SK-N-SH (cell line): ENCODE results near the gene HK1. TPM values are rescaled to one million over a fixed set of nuclear protein-coding genes. Genes with fewer than 3 reads are reported as not detected.

ENCODE experiments used
- CTCF ChIA-PET: fragments of 300-600, 350-600 bp; formaldehyde crosslinking; extraction: SDS; loops from one replicate; lab custom pipeline; 2021; lab: Yijun Ruan, JAX
- POLR2A ChIA-PET: fragments of 350-600 bp; sonication (Branson Sonifier 250); formaldehyde crosslinking; extraction: SDS; loops from one replicate; lab custom pipeline; 2020; ENCODE audit warnings: antibody characterized with exemption, inconsistent platforms; lab: Yijun Ruan, JAX
- DNase-seq: peaks from one replicate; pipeline ENCODE4 v3.0.0; 2012
- H2AFZ ChIP-seq: fragments of 200-600 bp; sonication (generic); 2 replicates; pipeline ENCODE4 v1.8.1; 2016; ENCODE audit warnings: antibody characterized with exemption, mild to moderate bottlenecking, low read depth
- H3F3A ChIP-seq: fragments of 200-600 bp; sonication (generic); replicated peaks from 2 replicates; pipeline ENCODE3; 2016; ENCODE audit warnings: antibody characterized with exemption, mild to moderate bottlenecking; ENCODE audit not compliant: insufficient read depth
- H3K27ac ChIP-seq, 2 experiments: fragments of 200-500 bp in 1 of 2; fragments of 200-600 bp in 1 of 2; sonication (Bioruptor generic) in 1 of 2; sonication (generic), shearing (Covaris generic) in 1 of 2; 2 replicates each; pipeline versions ENCODE4 v1.5.1 to v1.6.1; 2014 to 2016; ENCODE audit warnings: low read depth in 2 of 2, inconsistent platforms in 1 of 2, low read length in 1 of 2, mild to moderate bottlenecking in 1 of 2, mixed read lengths in 1 of 2
- H3K27me3 ChIP-seq: fragments of 200-600 bp; sonication (generic), shearing (Covaris generic); 2 replicates; pipeline ENCODE4 v1.6.1; 2016; ENCODE audit warnings: mixed run types; ENCODE audit not compliant: insufficient read depth
- H3K36me3 ChIP-seq, 2 experiments: fragments of 200-500 bp in 1 of 2; fragments of 200-600 bp in 1 of 2; sonication (Bioruptor generic) in 1 of 2; sonication (generic) in 1 of 2; replicated peaks in 1 of 2; 2 replicates each; pipeline versions ENCODE3 to v1.5.1; 2014 to 2016; ENCODE audit warnings: low read length in 1 of 2, mild to moderate bottlenecking in 1 of 2; ENCODE audit not compliant: insufficient read depth in 2 of 2, control insufficient read depth in 1 of 2
- H3K4me1 ChIP-seq, 2 experiments: fragments of 200-500 bp in 1 of 2; fragments of 200-600 bp in 1 of 2; sonication (Bioruptor generic) in 1 of 2; sonication (generic), shearing (Covaris generic) in 1 of 2; 2 replicates each; pipeline versions ENCODE4 v1.5.1 to v1.6.1; 2014 to 2016; ENCODE audit warnings: low read depth in 1 of 2, low read length in 1 of 2, mixed run types in 1 of 2; ENCODE audit not compliant: insufficient read depth in 2 of 2, control insufficient read depth in 1 of 2
- H3K4me2 ChIP-seq: fragments of 200-600 bp; sonication (generic), shearing (Covaris generic); 2 replicates; pipeline ENCODE4 v1.6.1; 2017; ENCODE audit warnings: mixed run types
- H3K4me3 ChIP-seq, 2 experiments: fragments of 200-500 bp in 1 of 2; fragments of 200-600 bp in 1 of 2; sonication (Bioruptor generic) in 1 of 2; sonication (generic), shearing (Covaris generic) in 1 of 2; 2 replicates each; pipeline versions ENCODE4 v1.5.1 to v1.8.1; 2014 to 2016; ENCODE audit warnings: low read depth in 2 of 2, inconsistent platforms in 1 of 2, low read length in 1 of 2, mild to moderate bottlenecking in 1 of 2, mixed read lengths in 1 of 2, moderate library complexity in 1 of 2
- H3K79me2 ChIP-seq: fragments of 200-600 bp; sonication (generic); 2 replicates; pipeline ENCODE4 v1.8.1; 2017; ENCODE audit warnings: mild to moderate bottlenecking; ENCODE audit not compliant: insufficient read depth
- H3K9ac ChIP-seq: fragments of 200-600 bp; sonication (generic); 2 replicates; pipeline ENCODE4 v1.6.1; 2017; ENCODE audit warnings: mixed run types
- H3K9me2 ChIP-seq: fragments of 200-600 bp; sonication (generic); 2 replicates; pipeline ENCODE4 v1.6.1; 2017; ENCODE audit warnings: mixed run types
- H3K9me3 ChIP-seq: fragments of 200-600 bp; sonication (generic); 2 replicates; pipeline ENCODE4 v1.6.1; 2017; ENCODE audit warnings: mixed run types, mild to moderate bottlenecking, moderate library complexity
- H4K20me1 ChIP-seq: fragments of 200-600 bp; sonication (generic); 2 replicates; pipeline ENCODE4 v1.6.1; 2017; ENCODE audit warnings: mild to moderate bottlenecking, mixed run types; ENCODE audit not compliant: insufficient read depth
- CTCF ChIP-seq: fragments of 200-600 bp; sonication (generic); IDR thresholded peaks from 2 replicates; pipeline ENCODE4 v1.6.1; 2017; ENCODE audit warnings: antibody characterized with exemption, mild to moderate bottlenecking, moderate library complexity
- EP300 ChIP-seq, 2 experiments: IDR thresholded peaks; 2 replicates each; pipeline versions ENCODE4 v1.4.0 to v1.6.1; 2012; ENCODE audit warnings: borderline replicate concordance in 1 of 2, low read depth in 1 of 2, low read length in 1 of 2
- FOSL2 ChIP-seq: IDR thresholded peaks from 2 replicates; pipeline ENCODE4 v1.4.0; 2012; ENCODE audit warnings: low read depth, mild to moderate bottlenecking, moderate library complexity, borderline replicate concordance
- FOXM1 ChIP-seq: IDR thresholded peaks from 2 replicates; pipeline ENCODE4 v1.4.0; 2012; ENCODE audit warnings: low read depth, mild to moderate bottlenecking
- JUND ChIP-seq: IDR thresholded peaks from 2 replicates; pipeline ENCODE4 v1.4.0; 2012
- MAX ChIP-seq: IDR thresholded peaks from 2 replicates; pipeline ENCODE4 v1.4.0; 2012; ENCODE audit warnings: low read depth
- NFIC ChIP-seq: IDR thresholded peaks from 2 replicates; pipeline ENCODE4 v1.4.0; 2012; ENCODE audit warnings: borderline replicate concordance
- PBX3 ChIP-seq: IDR thresholded peaks from 2 replicates; pipeline ENCODE4; 2012
- POLR2AphosphoS5 ChIP-seq: IDR thresholded peaks from 2 replicates; pipeline ENCODE4 v1.6.1; 2012; ENCODE audit warnings: low read depth, low read length
- RAD21 ChIP-seq: IDR thresholded peaks from 2 replicates; pipeline ENCODE4 v1.6.1; 2012; ENCODE audit warnings: mild to moderate bottlenecking, low read length
- REST ChIP-seq: IDR thresholded peaks from 2 replicates; pipeline ENCODE4 v1.6.1; 2012; ENCODE audit warnings: mild to moderate bottlenecking, low read depth, low read length, moderate library complexity
- RXRA ChIP-seq: IDR thresholded peaks from 2 replicates; pipeline ENCODE4 v1.4.0; 2012; ENCODE audit warnings: low read depth, mild to moderate bottlenecking, borderline replicate concordance
- TCF12 ChIP-seq: IDR thresholded peaks from 2 replicates; pipeline ENCODE4 v1.4.0; 2012
- WGBS: methylation state at CpG from one replicate; pipeline ENCODE4 v1.1.6; 2017; ENCODE audit warnings: low lambda C conversion rate; 5-methylcytosine and 5-hydroxymethylcytosine counted together
- polyA plus RNA-seq, 3 experiments: library from polyadenylated mRNA; depleted of rRNA; stranded (reverse); fragments of >200 nt; gene quantifications; 2 replicates each; pipeline ENCODE4 v1.2.3, GENCODE V29; 2012
- TF ChIP-seq, protein P1 (sequence below): fragments of 150-350 bp; IDR thresholded peaks from 2 replicates; pipeline ENCODE4 v1.6.1; 2016; ENCODE audit warnings: mild to moderate bottlenecking, low read depth, low read length

HK1 gene
- polyA plus RNA-seq, 1 of the 3 experiments (the other 2 are of a cell fraction), result 38.7 TPM

GRCh38 chr10:69362471-69362954 lies 84.2 kb downstream of the HK1 start:
- H4K20me1 ChIP-seq, result peaks cover 12% of the 10 kb centered on the region
- peak overlapping the region; percentile 58 to 70 for H3K27ac ChIP-seq
- H3K9me3 ChIP-seq, result no peaks in the 10 kb centered on the region
- H3K79me2 ChIP-seq, result peaks cover 26% of the 10 kb centered on the region; the same call in 1 of the 2 replicates
- peaks cover 10 to 11% of the 10 kb centered on the region in 2 experiments for H3K36me3 ChIP-seq
- no peaks in the 10 kb centered on the region for H3K27me3 ChIP-seq
- CTCF ChIA-PET, result interaction anchor here (1.0 kb wide), 1 partner anchor 30 kb away, joined by 3 read pairs; no protein-coding TSS in a partner anchor
- H3K4me3 ChIP-seq, result no peak overlapping the region
- peak overlapping the region; percentile 45 for H3K4me2 ChIP-seq
- H3K4me1 ChIP-seq, result peaks cover 20 to 29% of the 10 kb centered on the region in 2 experiments
- DNase-seq, result peak; percentile 44
- no peaks in the 10 kb centered on the region for H3K9me2 ChIP-seq
- peaks cover 17% of the 10 kb centered on the region for H3F3A ChIP-seq
- H2AFZ ChIP-seq, result no peak overlapping the region
- POLR2A ChIA-PET, result no interaction called here
- H3K9ac ChIP-seq, result no peak overlapping the region
- TF ChIP-seq JUND (peak; percentile 49; the same call in 1 of the 2 replicates), PBX3 (peak; percentile 58), NFIC (peak; percentile 59), RXRA (no peak), TCF12 (peak; percentile 87), CTCF (no peak), REST (no peak), EP300 (IDR thresholded peaks at IDR 0.05; ENCODE audit: borderline replicate concordance in 1 of 2, low read depth in 1 of 2, low read length in 1 of 2) (peak in 1 of 2 experiments; percentile 61; a peak in 1 of 4 replicates), POLR2AphosphoS5 (peak; percentile 24; the same call in 1 of the 2 replicates), FOXM1 (no peak), FOSL2 (peak; percentile 73; the same call in 1 of the 2 replicates), RAD21 (no peak), MAX (peak; percentile 49)
- TF ChIP-seq, protein P1, sequence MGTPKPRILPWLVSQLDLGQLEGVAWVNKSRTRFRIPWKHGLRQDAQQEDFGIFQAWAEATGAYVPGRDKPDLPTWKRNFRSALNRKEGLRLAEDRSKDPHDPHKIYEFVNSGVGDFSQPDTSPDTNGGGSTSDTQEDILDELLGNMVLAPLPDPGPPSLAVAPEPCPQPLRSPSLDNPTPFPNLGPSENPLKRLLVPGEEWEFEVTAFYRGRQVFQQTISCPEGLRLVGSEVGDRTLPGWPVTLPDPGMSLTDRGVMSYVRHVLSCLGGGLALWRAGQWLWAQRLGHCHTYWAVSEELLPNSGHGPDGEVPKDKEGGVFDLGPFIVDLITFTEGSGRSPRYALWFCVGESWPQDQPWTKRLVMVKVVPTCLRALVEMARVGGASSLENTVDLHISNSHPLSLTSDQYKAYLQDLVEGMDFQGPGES, result no peak
- WGBS, result 37% methylated on average over 10 of the region's 13 CpGs
